ENCODE results near the gene STAU1. TPM values are rescaled to one million over a fixed set of nuclear protein-coding genes. Genes with fewer than 3 reads are reported as not detected.
"Not testable (repeated sequence)": the region's sequence is repeated elsewhere in the genome, so short reads cannot be mapped to it uniquely, and the experiment has no call there.

Gene STAU1
- polyA plus RNA-seq, 12 donors = 51.1 to 561 (median 59.0) TPM

GRCh38 chr20:49133571-49133970, 54.6 kb downstream of the STAU1 start:
- DNase-seq = no peak

GRCh38 chr20:49132995-49133478, 55.1 kb downstream of the STAU1 start:
- peak; percentile 73 for DNase-seq

GRCh38 chr20:49123982-49124381, 64.2 kb downstream of the STAU1 start:
- DNase-seq = no peak

DNA sequence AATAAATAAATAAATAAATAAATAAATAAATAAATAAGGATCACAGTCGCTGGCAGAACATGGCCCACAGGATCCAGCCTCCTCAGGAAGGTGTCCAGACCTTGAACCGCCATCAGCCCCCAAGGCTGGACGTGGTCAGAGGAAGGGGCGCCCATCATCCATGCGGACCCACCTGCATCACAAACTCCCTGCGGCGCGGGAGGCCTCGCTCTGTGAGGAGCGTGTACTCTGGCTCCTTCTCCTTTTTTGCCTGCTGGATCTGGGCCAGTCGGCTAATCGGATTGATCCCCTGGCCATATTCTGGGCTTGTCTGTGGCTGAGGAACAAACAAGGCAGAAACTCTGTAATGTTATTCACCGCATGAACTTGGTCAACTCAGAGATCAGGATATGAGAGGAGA, 65.2 kb downstream of the STAU1 start:
- DNase-seq = no peak

- no peak for DNase-seq
These were observed 68.1 kb downstream of the STAU1 start for GRCh38 chr20:49119988-49120387.

- DNase-seq = no peak
These were observed 69.8 kb downstream of the STAU1 start for GRCh38 chr20:49118307-49118706.

- no peak for DNase-seq
These were observed 72.6 kb downstream of the STAU1 start for GRCh38 chr20:49115564-49115963.

DNA sequence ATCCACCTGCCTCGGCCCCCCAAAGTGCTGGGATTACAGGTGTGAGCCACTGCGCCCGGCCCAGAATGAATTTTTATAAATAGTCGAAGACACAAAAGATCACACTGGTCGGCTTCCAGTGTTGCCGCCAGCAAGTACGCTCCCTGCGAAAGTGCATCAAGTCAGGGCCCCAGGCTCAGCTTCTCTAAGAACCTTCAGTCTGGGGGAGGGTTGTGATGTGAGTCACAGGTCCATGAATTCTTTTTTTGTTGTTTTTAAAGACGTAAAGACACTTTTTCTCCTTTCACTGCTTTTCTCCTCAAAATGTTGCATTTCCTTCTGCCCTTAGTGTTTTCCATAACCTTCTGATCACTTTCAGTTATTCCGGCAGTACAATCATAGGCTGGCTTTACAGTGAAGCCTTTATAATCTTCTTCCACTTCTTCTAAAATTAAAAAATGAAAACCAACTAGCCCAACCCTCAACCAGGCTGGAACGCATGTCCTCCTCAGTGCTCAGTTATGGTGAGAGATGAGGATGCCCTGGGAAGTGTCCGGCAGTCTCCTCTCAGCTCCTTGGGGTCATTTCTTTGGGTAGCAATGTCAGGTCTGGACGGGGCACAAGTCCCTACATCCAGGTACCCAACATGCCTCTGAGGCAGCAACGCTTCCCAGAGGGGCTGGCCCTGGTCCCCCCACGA, 75.4 kb downstream of the STAU1 start:
- DNase-seq = no peak

DNA sequence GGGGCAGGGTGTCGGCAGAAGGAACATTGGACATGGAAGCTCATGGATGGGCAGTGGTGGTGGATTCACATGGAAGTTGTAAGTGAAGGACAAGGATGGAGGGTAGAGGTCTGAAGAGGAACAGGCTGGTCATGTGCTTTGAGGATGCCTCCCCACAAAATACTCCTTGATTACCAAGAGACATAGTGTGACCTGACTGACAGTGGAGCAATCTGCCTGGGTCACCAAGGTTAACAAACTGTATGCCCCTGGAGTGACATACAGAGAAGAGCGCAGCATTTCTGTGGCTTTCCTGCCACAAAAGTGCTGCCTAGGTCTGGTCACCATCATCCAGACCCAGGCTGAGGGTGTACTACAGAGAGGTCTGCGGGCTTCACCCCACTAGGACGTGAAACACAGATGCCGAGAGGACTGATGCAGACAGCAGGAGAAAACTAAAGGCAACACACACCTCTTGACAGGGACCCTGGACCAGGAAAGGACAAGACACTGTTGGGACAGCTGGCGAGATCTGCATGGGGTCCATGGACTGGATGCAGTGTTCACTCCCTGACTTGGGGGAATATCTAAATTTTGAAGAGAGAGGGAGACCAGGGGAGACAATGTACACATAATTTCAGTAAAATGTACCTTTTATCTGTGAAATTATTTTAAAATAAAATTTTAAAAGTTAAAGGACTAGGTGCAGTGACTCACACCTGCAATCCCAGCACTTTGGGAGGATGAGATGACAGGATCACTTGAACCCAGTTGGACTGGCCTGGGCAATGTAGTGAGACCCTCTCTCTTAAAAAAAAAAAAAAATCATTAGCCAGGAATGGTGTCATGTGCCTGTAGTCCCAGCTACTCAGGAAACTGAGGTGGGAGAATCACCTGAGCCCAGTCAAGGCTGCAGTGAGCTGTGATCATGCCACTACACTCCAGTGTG, 77.1 kb downstream of the STAU1 start:
- DNase-seq = no peak

GRCh38 chr20:49106328-49106727, 81.8 kb downstream of the STAU1 start:
- no peak for DNase-seq

- not testable (repeated sequence) for DNase-seq
These were observed 83.1 kb downstream of the STAU1 start for GRCh38 chr20:49104979-49105547.

DNA sequence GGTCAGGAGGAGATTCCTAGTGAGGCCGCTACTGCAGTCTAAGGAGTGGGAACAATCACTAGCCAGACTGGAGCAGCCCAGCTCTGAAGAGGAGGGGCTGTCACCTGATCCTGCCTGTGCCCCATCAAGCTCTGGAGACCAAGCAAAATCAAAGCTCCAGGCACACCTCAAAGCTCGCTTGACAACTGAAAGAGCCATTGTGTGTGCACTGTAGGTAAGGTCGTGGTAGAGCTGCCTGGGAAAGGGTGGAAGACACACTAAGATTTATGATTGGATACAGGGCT, 83.8 kb downstream of the STAU1 start:
- DNase-seq = no peak

- DNase-seq = no peak
These were observed 84.3 kb downstream of the STAU1 start for GRCh38 chr20:49103647-49104364.

DNA sequence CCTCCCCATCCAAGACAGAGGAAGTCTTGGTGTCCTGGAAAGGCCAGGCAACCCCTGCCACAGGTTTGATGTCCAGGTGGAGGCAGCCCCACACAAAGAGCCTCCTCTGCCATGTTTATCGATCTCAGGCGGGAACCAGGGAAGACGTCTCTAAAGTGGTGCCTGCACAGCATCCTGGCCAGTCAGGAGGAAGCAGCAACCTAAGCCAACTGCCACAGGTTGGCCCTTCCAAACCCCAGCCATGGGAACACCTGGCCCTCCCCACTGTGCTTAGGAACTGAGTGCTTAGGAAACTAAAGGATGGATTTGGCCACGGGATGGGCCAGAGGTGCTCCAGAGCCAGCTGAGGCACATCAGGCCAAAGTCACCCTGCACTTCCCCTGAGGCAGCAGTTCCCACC, 85.1 kb downstream of the STAU1 start:
- DNase-seq = no peak

GRCh38 chr20:49100972-49101371, 87.2 kb downstream of the STAU1 start:
- DNase-seq = no peak

DNA sequence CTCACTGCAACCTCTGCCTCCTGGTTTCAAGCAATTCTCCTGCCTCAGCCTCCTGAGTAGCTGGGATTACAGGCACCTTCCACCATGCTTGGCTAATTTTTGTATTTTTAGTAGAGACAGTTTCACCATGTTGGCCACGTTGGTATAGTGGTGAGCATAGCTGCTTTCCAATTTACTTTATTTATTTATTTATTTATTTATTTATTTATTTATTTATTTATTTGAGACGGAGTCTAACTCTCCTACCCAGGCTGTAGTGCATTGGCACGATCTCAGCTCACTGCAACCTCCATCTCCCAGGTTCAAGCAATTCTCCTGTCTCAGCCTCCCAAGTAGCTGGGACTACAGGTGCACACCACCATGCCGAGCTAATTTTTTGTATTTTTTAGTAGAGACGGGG, 87.8 kb downstream of the STAU1 start:
- not testable (repeated sequence) for DNase-seq

GRCh38 chr20:49099011-49099410, 89.1 kb downstream of the STAU1 start:
- no peak for DNase-seq

GRCh38 chr20:49098136-49098535, 90.0 kb downstream of the STAU1 start:
- DNase-seq = no peak

- no peak for DNase-seq
These were observed 91.0 kb downstream of the STAU1 start for GRCh38 chr20:49097159-49097558.

DNA sequence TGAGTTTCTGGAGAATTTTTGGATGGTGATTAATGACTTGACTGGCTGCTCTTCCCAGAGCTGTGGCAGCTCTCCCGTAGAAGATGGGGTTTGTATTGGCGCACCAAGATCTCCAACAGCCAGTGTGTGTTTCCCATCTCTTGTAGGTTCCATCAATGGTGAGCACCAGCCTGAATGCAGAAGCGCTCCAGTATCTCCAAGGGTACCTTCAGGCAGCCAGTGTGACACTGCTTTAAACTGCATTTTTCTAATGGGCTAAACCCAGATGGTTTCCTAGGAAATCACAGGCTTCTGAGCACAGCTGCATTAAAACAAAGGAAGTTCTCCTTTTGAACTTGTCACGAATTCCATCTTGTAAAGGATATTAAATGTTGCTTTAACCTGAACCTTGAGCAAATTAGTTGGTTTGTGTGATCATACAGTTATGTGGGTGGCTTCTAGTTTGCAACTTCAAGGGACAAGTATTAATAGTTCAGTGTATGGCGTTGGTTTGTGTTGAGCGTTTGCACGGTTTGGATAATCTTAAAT, 91.9 kb downstream of the STAU1 start:
- DNase-seq = no peak

DNA sequence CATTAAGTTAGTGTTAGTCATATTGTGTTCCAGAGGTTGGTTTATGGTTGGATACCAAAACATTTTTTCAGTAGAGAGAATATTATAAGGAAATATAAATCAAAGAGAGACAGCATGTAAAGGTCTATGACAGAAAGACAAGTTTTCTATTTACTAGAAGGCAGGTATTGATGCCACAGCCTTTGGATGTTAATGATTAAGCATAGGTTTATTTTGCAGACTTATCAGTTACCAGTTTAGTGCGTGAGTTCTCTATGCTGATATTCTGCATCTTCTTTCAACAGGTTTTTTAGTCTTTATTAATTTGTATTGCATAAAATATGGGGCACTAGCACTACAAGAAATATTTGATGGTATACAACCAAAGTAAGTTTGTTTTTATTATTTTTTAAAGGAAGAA, 96.4 kb downstream of the STAU1 start:
- no peak for DNase-seq

DNA sequence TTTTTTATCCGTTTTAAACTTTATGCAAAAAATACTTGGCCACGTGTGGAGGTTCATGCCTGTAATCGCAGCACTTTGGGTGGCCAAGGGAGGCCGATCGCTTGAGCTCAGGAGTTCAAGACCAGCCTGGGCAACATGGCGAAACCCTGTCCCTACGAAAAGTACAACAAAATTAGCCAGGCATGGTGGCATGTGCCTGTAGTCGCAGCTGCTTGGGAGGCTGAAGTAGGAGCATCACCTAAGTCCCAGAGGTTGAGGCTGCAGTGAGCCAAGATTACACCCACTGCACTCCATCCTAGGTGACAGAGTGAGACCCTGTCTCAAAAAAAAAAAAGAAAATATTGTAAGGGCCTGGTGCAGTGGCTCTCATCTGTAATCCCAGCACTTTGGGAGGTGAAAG, 97.0 kb downstream of the STAU1 start:
- no peak for DNase-seq
